Gastroesophageal sphincter (tissue), 4 donors: ENCODE measurements around the gene SERPINB12. TPM values are rescaled to one million over a fixed set of nuclear protein-coding genes. Genes with fewer than 3 reads are reported as not detected.

Experiments used
- ATAC-seq: fragments of 150-250 bp; one replicate; pipeline ENCODE4 v1.9.1; 2016; ENCODE audit warnings: mild to moderate bottlenecking, moderate library complexity
- H3K27ac ChIP-seq, 4 donors: fragments of 200-600 bp; sonication (generic) in 3 of 4; 1 replicate in 3 of 4; 2 replicates in 1 of 4; pipeline ENCODE4 v1.5.1; 2016 to 2019
- H3K27me3 ChIP-seq: fragments of 200-600 bp; sonication (generic); one replicate; pipeline ENCODE4 v1.5.1; 2019
- H3K36me3 ChIP-seq, 2 donors: fragments of 200-600 bp; sonication (generic); one replicate each; pipeline ENCODE4 v1.5.1; 2019; ENCODE audit warnings: control low read depth in 1 of 2
- H3K4me1 ChIP-seq, 3 donors: fragments of 200-600 bp; sonication (generic); 1 replicate in 2 of 3; 2 replicates in 1 of 3; pipeline ENCODE4 v1.5.1; 2016 to 2019; ENCODE audit warnings: control low read depth in 2 of 3
- H3K4me3 ChIP-seq, 2 donors: fragments of 200-600 bp; sonication (generic); one replicate each; pipeline ENCODE4 v1.5.1; 2019; ENCODE audit warnings: mild to moderate bottlenecking in 1 of 2, moderate library complexity in 1 of 2
- H3K9me3 ChIP-seq, 3 donors: fragments of 200-600 bp; sonication (generic); one replicate each; pipeline ENCODE4 v1.5.1; 2017 to 2019; ENCODE audit warnings: control low read depth in 2 of 3
- CTCF ChIP-seq, 4 experiments: fragments of 200-600 bp in 2 of 4; fragments of 450-650 bp in 2 of 4; sonication (generic) in 1 of 4; IDR thresholded peaks; one replicate each; pipeline ENCODE4 v1.5.1; 2017 to 2019; ENCODE audit warnings: antibody characterized with exemption in 4 of 4, mild to moderate bottlenecking in 2 of 4, moderate library complexity in 2 of 4
- EP300 ChIP-seq: sonication (generic); formaldehyde crosslinking; IDR thresholded peaks from one replicate; pipeline ENCODE4 v1.6.1; 2017; ENCODE audit warnings: antibody characterized with exemption, mild to moderate bottlenecking
- POLR2A ChIP-seq, 2 donors: fragments of 450-650 bp; IDR thresholded peaks; one replicate each; pipeline ENCODE4 v1.6.1; 2017; ENCODE audit warnings: antibody characterized with exemption in 2 of 2, mild to moderate bottlenecking in 2 of 2, moderate library complexity in 1 of 2
- POLR2AphosphoS5 ChIP-seq: sonication (generic); formaldehyde crosslinking; IDR thresholded peaks from one replicate; pipeline ENCODE4 v1.6.1; 2017; ENCODE audit warnings: antibody characterized with exemption
- WGBS, 2 donors: methylation state at CpG; one replicate each; pipeline ENCODE4 v1.1.5; 2018; ENCODE audit warnings: low coverage in 1 of 2; 5-methylcytosine and 5-hydroxymethylcytosine counted together
- total RNA-seq, 4 donors: library from RNA; depleted of rRNA; stranded (reverse); fragments of >200 nt; gene quantifications; one replicate each; pipeline ENCODE4 v1.1.0, GENCODE V29; 2016

The SERPINB12 gene
- total RNA-seq, 4 donors from 2014 or later, result not detected

GRCh38 chr18:63585988-63586387 is 43.8 kb downstream of the SERPINB12 start:
- H3K27me3 ChIP-seq, result no peaks in the 10 kb centered on the region
- H3K27ac ChIP-seq, result no peak overlapping the region
- TF ChIP-seq CTCF (IDR thresholded peaks at IDR 0.05) (no peak), POLR2A (IDR thresholded peaks at IDR 0.05) (no peak), POLR2AphosphoS5 (no peak), EP300 (no peak)
- no peaks in the 10 kb centered on the region for H3K4me1 ChIP-seq
- no peak overlapping the region for H3K4me3 ChIP-seq
- no peaks in the 10 kb centered on the region for H3K9me3 ChIP-seq
- ATAC-seq, result no peak
- H3K36me3 ChIP-seq, result no peaks in the 10 kb centered on the region
- 86 to 92% methylated on average over 2 to 4 of the region's 4 CpGs for WGBS, 2 donors

GRCh38 chr18:63586431-63586830 is 44.3 kb downstream of the SERPINB12 start:
- Histone ChIP-seq H3K27me3 (no peaks in the 10 kb centered on the region), H3K27ac (no peak overlapping the region), H3K4me1 (no peaks in the 10 kb centered on the region), H3K9me3 (no peaks in the 10 kb centered on the region), H3K36me3 (no peaks in the 10 kb centered on the region), H3K4me3 (no peak overlapping the region)
- TF ChIP-seq EP300 (no peak), POLR2AphosphoS5 (no peak), CTCF (IDR thresholded peaks at IDR 0.05) (no peak), POLR2A (IDR thresholded peaks at IDR 0.05) (no peak)
- WGBS, 2 donors, result 51 to 59% methylated on average over 4 of the region's 4 CpGs
- no peak for ATAC-seq

- WGBS, 2 donors, result 86 to 93% methylated on average over 3 to 4 of the region's 4 CpGs
- Histone ChIP-seq H3K27me3 (no peaks in the 10 kb centered on the region), H3K4me3 (no peak within 1 kb of the TSS), H3K36me3 (no peaks in the 10 kb centered on the region), H3K9me3 (no peaks in the 10 kb centered on the region), H3K27ac (no peak within 1 kb of the TSS), H3K4me1 (no peaks in the 10 kb centered on the region)
- no peak for ATAC-seq
- no peak for TF ChIP-seq CTCF (IDR thresholded peaks at IDR 0.05)
- TF ChIP-seq EP300, result no peak
- no peak for TF ChIP-seq POLR2A (IDR thresholded peaks at IDR 0.05)
- no peak for TF ChIP-seq POLR2AphosphoS5
Measured at GRCh38 chr18:63586966-63587365, 44.8 kb downstream of the SERPINB12 start, which contains the start of gene SERPINB13. TSS of gene SERPINB13 (plus strand) at chr18:63587343. CDS start at chr18:63588668, 1,325 bp downstream.

GRCh38 chr18:63588909-63589308 is 46.7 kb downstream of the SERPINB12 start:
- TF ChIP-seq POLR2AphosphoS5, result no peak
- TF ChIP-seq EP300, result no peak
- TF ChIP-seq CTCF (IDR thresholded peaks at IDR 0.05), result no peak
- TF ChIP-seq POLR2A (IDR thresholded peaks at IDR 0.05), result no peak
- no peak overlapping the region for H3K27ac ChIP-seq
- H3K9me3 ChIP-seq, result no peaks in the 10 kb centered on the region
- no peak overlapping the region for H3K4me3 ChIP-seq
- no peaks in the 10 kb centered on the region for H3K36me3 ChIP-seq
- H3K27me3 ChIP-seq, result no peaks in the 10 kb centered on the region
- WGBS, 2 donors, result 60 to 75% methylated on average over 1 to 5 of the region's 5 CpGs
- no peaks in the 10 kb centered on the region for H3K4me1 ChIP-seq
- no peak for ATAC-seq

- H3K4me3 ChIP-seq, result no peak overlapping the region
- no peak for ATAC-seq
- H3K36me3 ChIP-seq, result no peaks in the 10 kb centered on the region
- no peak overlapping the region for H3K27ac ChIP-seq
- H3K27me3 ChIP-seq, result no peaks in the 10 kb centered on the region
- no peaks in the 10 kb centered on the region for H3K4me1 ChIP-seq
- no peaks in the 10 kb centered on the region for H3K9me3 ChIP-seq
- whole genome bisulfite sequencing, 2 donors, result 80% methylated on average over 1 of the region's 2 CpGs; no CpG with 5 or more reads in 1 of the 2 donors
- TF ChIP-seq CTCF (IDR thresholded peaks at IDR 0.05) (no peak), POLR2AphosphoS5 (no peak), EP300 (no peak), POLR2A (IDR thresholded peaks at IDR 0.05) (no peak)
Measured at GRCh38 chr18:63590373-63590772, 48.2 kb downstream of the SERPINB12 start.
